Ovary (tissue), 3 donors: ENCODE data around the gene CREB3L1.

ENCODE experiments used
- EP300 ChIP-seq: sonication (generic); formaldehyde crosslinking; IDR thresholded peaks from one replicate; pipeline ENCODE4 v1.6.1; 2017; ENCODE audit warnings: antibody characterized with exemption
- POLR2A ChIP-seq: fragments of 450-650 bp; IDR thresholded peaks from one replicate; pipeline ENCODE4 v1.6.1; 2017; ENCODE audit warnings: antibody characterized with exemption, mild to moderate bottlenecking, moderate library complexity
- TF ChIP-seq, protein P1 (sequence below), 3 donors: fragments of 450-650 bp in 2 of 3; fragments of 200-600 bp in 1 of 3; IDR thresholded peaks; one replicate each; pipeline versions ENCODE4 v1.5.1 to v1.8.0; 2016 to 2022; ENCODE audit warnings: antibody characterized with exemption in 3 of 3, mild to moderate bottlenecking in 1 of 3
- donor health status: DM: no; HTN: no; CAD: no.

- TF ChIP-seq, protein P1, sequence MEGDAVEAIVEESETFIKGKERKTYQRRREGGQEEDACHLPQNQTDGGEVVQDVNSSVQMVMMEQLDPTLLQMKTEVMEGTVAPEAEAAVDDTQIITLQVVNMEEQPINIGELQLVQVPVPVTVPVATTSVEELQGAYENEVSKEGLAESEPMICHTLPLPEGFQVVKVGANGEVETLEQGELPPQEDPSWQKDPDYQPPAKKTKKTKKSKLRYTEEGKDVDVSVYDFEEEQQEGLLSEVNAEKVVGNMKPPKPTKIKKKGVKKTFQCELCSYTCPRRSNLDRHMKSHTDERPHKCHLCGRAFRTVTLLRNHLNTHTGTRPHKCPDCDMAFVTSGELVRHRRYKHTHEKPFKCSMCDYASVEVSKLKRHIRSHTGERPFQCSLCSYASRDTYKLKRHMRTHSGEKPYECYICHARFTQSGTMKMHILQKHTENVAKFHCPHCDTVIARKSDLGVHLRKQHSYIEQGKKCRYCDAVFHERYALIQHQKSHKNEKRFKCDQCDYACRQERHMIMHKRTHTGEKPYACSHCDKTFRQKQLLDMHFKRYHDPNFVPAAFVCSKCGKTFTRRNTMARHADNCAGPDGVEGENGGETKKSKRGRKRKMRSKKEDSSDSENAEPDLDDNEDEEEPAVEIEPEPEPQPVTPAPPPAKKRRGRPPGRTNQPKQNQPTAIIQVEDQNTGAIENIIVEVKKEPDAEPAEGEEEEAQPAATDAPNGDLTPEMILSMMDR (IDR thresholded peaks at IDR 0.05): no peak
- no peak for TF ChIP-seq POLR2A
- no peak for TF ChIP-seq EP300
Observed at GRCh38 chr11:46332093-46332567, 54.7 kb downstream of the CREB3L1 start.
